GM19438 (cell line): ENCODE data around the gene IP6K1.

Experiments
- ATAC-seq: cut with Tn5 transposase; IDR thresholded peaks from one replicate; pipeline ENCODE4 v1.9.1; 2021; ENCODE audit warnings: low read depth; ENCODE audit not compliant: unreplicated experiment

IP6K1 gene

GRCh38 chr3:49727154-49727923 is 59.0 kb downstream of the IP6K1 start:
- ATAC-seq, result no peak

GRCh38 chr3:49725906-49726681 is 60.2 kb downstream of the IP6K1 start:
- no peak for ATAC-seq

DNA sequence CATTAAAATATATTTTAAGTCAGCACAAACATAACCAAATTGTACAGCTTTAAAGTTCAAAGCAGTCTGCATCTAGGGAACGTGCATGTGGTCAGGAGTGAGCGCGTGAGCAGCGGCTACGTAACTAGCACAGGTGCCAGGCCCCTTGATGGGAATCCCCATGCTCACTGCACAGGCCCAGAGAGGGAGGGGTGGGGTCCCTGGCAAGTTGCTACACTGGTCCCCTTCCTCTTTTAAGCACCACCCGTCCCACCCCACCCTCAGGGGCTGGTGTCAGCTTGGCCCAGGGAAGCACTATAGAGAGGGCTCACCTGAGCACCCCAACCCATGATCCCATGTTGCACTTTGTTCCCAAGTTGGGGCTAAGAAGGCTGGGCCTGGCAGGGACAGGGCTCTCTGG is 61.8 kb downstream of the IP6K1 start:
- no peak for ATAC-seq

GRCh38 chr3:49723628-49724551 is 62.5 kb downstream of the IP6K1 start, which contains the start of gene GMPPB:
TSS of gene GMPPB (minus strand) at chr3:49723951. CDS start at chr3:49723726, 225 bp downstream.
- peak; percentile 72 for ATAC-seq

DNA sequence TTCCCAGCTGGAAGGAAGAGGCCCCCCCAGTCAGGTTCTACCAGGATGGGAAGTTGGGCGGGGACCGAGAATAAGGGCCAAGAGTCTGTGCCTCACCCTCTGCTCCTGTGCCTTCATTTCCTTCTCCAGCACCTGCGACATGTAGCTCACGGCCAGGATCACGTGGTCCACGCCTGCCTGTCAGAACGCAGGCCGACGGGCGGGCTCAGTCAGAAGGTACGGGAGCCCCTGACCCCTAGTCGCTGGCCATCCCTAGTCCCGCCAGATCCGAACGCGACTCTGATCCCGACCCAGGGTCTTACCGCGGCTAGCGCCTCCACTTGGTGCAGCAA is 63.1 kb downstream of the IP6K1 start:
- ATAC-seq, result no peak

DNA sequence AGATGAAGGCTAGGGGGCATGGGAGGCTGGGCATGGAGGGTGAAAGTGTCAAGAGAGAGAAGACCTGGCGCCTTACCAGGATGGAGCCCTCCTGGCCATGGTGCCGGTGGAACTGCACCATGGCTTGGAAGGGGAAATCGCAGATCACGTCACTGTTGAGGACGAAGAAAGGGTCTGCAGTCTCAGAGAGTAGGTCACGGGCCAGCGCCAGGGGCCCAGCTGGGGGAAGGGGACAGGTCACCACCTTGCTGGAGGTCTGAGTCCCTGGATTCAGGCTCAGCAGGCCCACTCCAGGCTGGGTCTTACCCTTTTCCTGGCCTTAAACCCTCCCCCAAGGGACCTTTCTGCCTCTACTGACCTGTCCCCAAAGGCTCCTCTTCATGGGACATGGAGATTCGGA is 63.4 kb downstream of the IP6K1 start:
- ATAC-seq, result no peak

- no peak for ATAC-seq
These were observed 64.2 kb downstream of the IP6K1 start for GRCh38 chr3:49721896-49722781.

DNA sequence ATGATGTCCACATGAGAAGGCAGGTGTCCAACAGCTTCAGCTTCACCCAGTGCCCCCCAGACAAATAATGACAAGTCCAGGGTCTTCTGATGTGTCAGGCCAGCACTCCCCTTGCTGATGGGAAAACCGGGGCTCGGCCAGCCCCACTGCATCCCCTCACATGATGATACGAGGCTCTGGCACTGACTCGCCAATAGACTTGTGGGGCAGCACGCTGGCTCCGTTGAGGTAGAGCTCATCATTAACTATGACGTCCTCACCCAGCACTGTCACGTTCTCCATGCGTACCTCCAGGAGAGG is 64.8 kb downstream of the IP6K1 start:
- ATAC-seq, result no peak

- no peak for ATAC-seq
These were observed 65.3 kb downstream of the IP6K1 start for GRCh38 chr3:49720855-49721595.

DNA sequence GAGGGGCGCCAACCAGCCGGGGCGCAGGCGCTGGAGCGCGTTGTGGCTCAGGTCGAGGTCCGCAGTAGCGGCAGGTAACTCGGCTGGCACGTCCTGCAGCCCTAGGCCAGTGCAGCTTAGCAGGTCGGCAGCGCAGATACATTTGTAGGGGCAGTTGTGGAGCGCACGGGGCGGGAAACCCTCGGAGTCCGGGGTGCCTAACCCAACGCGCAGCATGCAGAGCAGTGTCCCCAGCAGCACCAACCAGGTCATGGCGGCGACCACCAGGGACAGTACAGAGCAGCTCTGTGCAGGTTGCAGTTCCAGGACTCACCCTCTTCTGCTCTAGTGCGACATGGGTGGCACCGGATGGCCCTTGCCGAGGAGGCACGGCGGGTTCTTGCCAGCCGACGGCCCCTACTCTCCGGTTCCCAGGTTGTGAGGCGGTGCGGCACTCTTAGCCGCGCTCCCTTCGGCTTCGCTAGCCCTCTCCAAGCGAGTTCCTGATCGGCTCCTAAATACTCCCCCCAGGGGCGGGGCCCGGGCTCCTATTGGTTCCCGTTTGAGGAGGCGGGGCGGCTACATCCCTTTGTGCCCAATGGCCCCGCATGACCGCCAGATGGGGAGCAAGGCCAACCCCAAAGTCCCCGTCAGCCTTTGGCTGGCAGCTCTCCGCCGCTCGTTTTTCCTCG is 67.0 kb downstream of the IP6K1 start, which contains the start of gene AMIGO3:
TSS of gene AMIGO3 (minus strand) at position 471 of the 671 bp plus-strand sequence. CDS start at position 252, 219 bp downstream.
- peak; percentile 54 for ATAC-seq

GRCh38 chr3:49718858-49719213 is 67.5 kb downstream of the IP6K1 start:
- ATAC-seq, result no peak

- no peak for ATAC-seq
These were observed 68.1 kb downstream of the IP6K1 start for GRCh38 chr3:49717959-49718857.

- ATAC-seq, result no peak
These were observed 69.0 kb downstream of the IP6K1 start for GRCh38 chr3:49717211-49717958.

GRCh38 chr3:49716691-49717210 is 69.6 kb downstream of the IP6K1 start:
- ATAC-seq, result no peak

GRCh38 chr3:49716169-49716568 is 70.2 kb downstream of the IP6K1 start:
- no peak for ATAC-seq

DNA sequence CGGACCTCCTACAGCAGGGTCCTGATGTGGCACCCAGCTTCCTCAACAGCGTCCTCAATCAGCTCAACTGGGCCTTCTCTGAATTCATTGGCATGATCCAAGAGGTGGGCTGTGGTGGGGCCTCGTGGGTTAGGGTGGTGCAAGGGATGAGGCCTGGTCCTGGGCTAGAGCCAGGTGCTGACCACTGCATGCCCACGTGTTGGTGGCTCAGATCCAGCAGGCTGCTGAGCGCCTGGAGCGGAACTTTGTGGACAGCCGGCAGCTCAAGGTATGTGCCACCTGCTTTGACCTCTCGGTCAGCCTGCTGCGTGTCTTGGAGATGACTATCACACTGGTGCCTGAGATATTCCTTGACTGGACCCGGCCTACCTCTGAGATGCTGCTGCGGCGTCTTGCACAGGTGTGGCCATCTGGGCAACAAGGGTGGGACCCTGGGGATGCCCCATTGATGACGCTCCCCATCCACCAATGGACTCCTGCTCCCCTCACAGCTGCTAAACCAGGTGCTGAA is 70.7 kb downstream of the IP6K1 start:
- no peak for ATAC-seq
